Natural killer cell (primary cell): ENCODE results near the gene COMMD4. TPM values are rescaled to one million over a fixed set of nuclear protein-coding genes. Genes with fewer than 3 reads are reported as not detected.
"Not testable (repeated sequence)": the region's sequence is repeated elsewhere in the genome, so short reads cannot be mapped to it uniquely, and the experiment has no call there.

Experiments
- ATAC-seq, 3 donors: fragments of 150-1000 bp in 2 of 3; fragments of 200-7000 bp in 1 of 3; cut with Tn5 transposase; 1 replicate in 1 of 3; 2 replicates in 2 of 3; pipeline ENCODE4 v1.10.0; 2021; ENCODE audit warnings: mild to moderate bottlenecking in 2 of 3, moderate library complexity in 2 of 3
- DNase-seq, 2 donors: peaks; one replicate each; pipeline versions ENCODE4 v3.0.0 to v3.0.0-alpha.2; 2013 to 2021; ENCODE audit warnings: mixed read lengths in 1 of 2
- H3K27ac ChIP-seq: one replicate; pipeline ENCODE4 v1.5.1; 2013; ENCODE audit warnings: mild to moderate bottlenecking, low read length
- H3K27me3 ChIP-seq: one replicate; pipeline ENCODE4 v1.6.1; 2013; ENCODE audit warnings: low read length; ENCODE audit not compliant: control insufficient read depth, insufficient read depth
- H3K36me3 ChIP-seq: one replicate; pipeline ENCODE4 v1.6.1; 2013; ENCODE audit warnings: low read length; ENCODE audit not compliant: control insufficient read depth, insufficient read depth
- H3K4me1 ChIP-seq: one replicate; pipeline ENCODE4 v1.6.1; 2013; ENCODE audit warnings: low read length; ENCODE audit not compliant: control insufficient read depth, insufficient read depth
- H3K4me3 ChIP-seq: one replicate; pipeline ENCODE4 v1.5.1; 2013; ENCODE audit warnings: low read length
- H3K9me3 ChIP-seq: one replicate; pipeline ENCODE4 v1.6.1; 2013; ENCODE audit warnings: low read length; ENCODE audit not compliant: control insufficient read depth, insufficient read depth
- H3K27ac Mint-ChIP-seq, 2 donors: one replicate each; pipeline ENCODE4 v1.8.0; 2022; ENCODE audit warnings: mild to moderate bottlenecking in 2 of 2, mixed read lengths in 2 of 2, moderate library complexity in 1 of 2
- H3K27me3 Mint-ChIP-seq, 2 donors: one replicate each; pipeline ENCODE4 v1.8.0; 2022; ENCODE audit warnings: low read depth in 2 of 2, mixed read lengths in 2 of 2
- H3K36me3 Mint-ChIP-seq: one replicate; pipeline ENCODE4 v1.8.0; 2022; ENCODE audit warnings: mixed read lengths
- H3K4me1 Mint-ChIP-seq, 2 donors: one replicate each; pipeline ENCODE4 v1.8.0; 2022; ENCODE audit warnings: mixed read lengths in 2 of 2
- H3K4me3 Mint-ChIP-seq: one replicate; pipeline ENCODE4 v1.8.0; 2022; ENCODE audit warnings: mild to moderate bottlenecking, moderate library complexity, mixed read lengths
- H3K9me3 Mint-ChIP-seq, 2 donors: one replicate each; pipeline ENCODE4 v1.8.0; 2022; ENCODE audit warnings: mixed read lengths in 2 of 2
- CTCF ChIP-seq: fragments of 200-600 bp; IDR thresholded peaks from one replicate; pipeline ENCODE4 v1.8.0; 2022; ENCODE audit warnings: antibody characterized with exemption
- WGBS: methylation state at CpG from one replicate; pipeline ENCODE4 v1.1.7; 2013; ENCODE audit warnings: missing lambda C conversion rate; ENCODE audit not compliant: insufficient coverage; 5-methylcytosine and 5-hydroxymethylcytosine counted together
- intact Hi-C: fragments of 100-400 bp; cut with micrococcal nuclease; formaldehyde crosslinking; loops from one replicate; pipeline ENCODE4 v1.14.2; 2022
- total RNA-seq, 4 donors: library from RNA; stranded (reverse); fragments of 120-200 nt in 1 of 4; gene quantifications; one replicate each; pipeline versions ENCODE4 v1.2.3 to v1.2.4, GENCODE V29; 2013 to 2022

COMMD4 gene
- total RNA-seq, 3 donors from 2014 or later (not counting 1 experiment from before 2014, with no cell fraction given): 38.8 to 56.3 (median 46.8) TPM

GRCh38 chr15:75342221-75342620 lies 6.4 kb downstream of the COMMD4 start:
- 95% methylated on average over 6 of the region's 6 CpGs for WGBS
- no peaks in the 10 kb centered on the region for H3K36me3 Mint-ChIP-seq
- no peaks in the 10 kb centered on the region for H3K9me3 Mint-ChIP-seq
- no peak for DNase-seq
- peaks cover 7 to 11% of the 10 kb centered on the region in 2 donors for H3K4me1 Mint-ChIP-seq
- Histone ChIP-seq H3K4me1 (peaks cover 11% of the 10 kb centered on the region), H3K9me3 (no peaks in the 10 kb centered on the region), H3K4me3 (no peak overlapping the region), H3K36me3 (peaks cover 5% of the 10 kb centered on the region), H3K27ac (no peak overlapping the region), H3K27me3 (no peaks in the 10 kb centered on the region)
- no peak for TF ChIP-seq CTCF
- no peaks in the 10 kb centered on the region for H3K27me3 Mint-ChIP-seq
- H3K4me3 Mint-ChIP-seq: no peak overlapping the region
- ATAC-seq: no peak
- H3K27ac Mint-ChIP-seq: no peak overlapping the region
- intact Hi-C loops: no loop called here

DNA sequence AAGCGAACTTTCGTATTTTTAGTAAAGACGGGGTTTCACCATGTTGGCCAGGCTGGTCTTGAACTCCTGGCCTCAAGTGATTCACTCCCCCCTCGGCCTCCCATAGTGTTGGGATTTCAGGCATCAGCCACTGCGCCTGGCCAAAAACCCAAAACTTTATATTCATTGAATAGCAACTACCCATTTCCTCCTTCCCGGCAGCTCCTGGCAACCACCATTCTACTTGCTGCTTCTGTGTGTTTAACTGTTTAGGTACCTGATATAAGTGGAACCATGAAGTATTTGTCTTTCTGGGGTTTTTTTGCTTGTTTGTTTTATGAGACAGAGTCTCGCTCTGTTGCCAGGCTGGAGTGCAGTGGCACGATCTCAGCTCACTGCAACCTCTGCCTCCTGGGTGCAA lies 8.1 kb downstream of the COMMD4 start:
- H3K9me3 Mint-ChIP-seq, H3K4me3 ChIP-seq, H3K27me3 ChIP-seq, intact Hi-C loops, H3K4me3 Mint-ChIP-seq, H3K27me3 Mint-ChIP-seq, H3K27ac Mint-ChIP-seq, ATAC-seq, H3K36me3 ChIP-seq, H3K27ac ChIP-seq, DNase-seq, H3K9me3 ChIP-seq, H3K36me3 Mint-ChIP-seq: not testable (repeated sequence)
- WGBS: 69% methylated on average over 7 of the region's 8 CpGs
- peaks cover 26% of the 10 kb centered on the region for H3K4me1 ChIP-seq
- peaks cover 13 to 20% of the 10 kb centered on the region in 2 donors for H3K4me1 Mint-ChIP-seq

DNA sequence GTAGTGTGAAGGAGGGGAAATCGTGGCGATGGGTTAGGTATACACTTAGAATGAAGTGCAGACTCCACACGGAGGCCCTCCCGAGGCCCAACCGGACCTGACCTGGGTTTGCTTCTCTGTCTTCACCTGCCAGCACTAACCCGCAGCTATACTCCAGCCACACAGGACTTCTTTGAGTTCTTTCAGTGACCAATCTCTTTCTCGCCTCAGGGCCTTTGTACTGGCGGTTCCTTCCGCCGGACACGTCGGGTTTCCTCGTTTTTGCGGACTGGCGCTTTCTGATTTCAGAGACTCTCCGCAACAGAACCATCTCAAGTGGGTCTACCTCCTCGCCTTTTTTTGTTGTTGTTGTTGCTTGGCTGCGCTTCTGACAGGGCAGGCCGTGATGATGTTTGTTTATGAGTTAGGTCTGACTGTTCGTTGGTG lies 10.9 kb downstream of the COMMD4 start, which contains the start of gene NEIL1:
TSS of gene NEIL1 (plus strand) at position 244 of the 426 bp plus-strand sequence. CDS start 1,867 bp downstream, outside the sequence.
- Mint-ChIP-seq H3K4me1 (peaks cover 34 to 44% of the 10 kb centered on the region in 2 donors), H3K4me3 (peak within 1 kb of the TSS; percentile 91), H3K27ac (peak within 1 kb of the TSS; percentile 95 to 97), H3K27me3 (no peaks in the 10 kb centered on the region), H3K36me3 (peaks cover 7% of the 10 kb centered on the region), H3K9me3 (peaks cover 2 to 8% of the 10 kb centered on the region in 2 donors)
- Histone ChIP-seq H3K27me3 (no peaks in the 10 kb centered on the region), H3K4me1 (peaks cover 53% of the 10 kb centered on the region), H3K9me3 (peaks cover 29% of the 10 kb centered on the region), H3K27ac (peak within 1 kb of the TSS; percentile 72), H3K4me3 (peak within 1 kb of the TSS; percentile 66), H3K36me3 (no peaks in the 10 kb centered on the region)
- WGBS: 10% methylated on average over 20 of the region's 20 CpGs
- no peak for TF ChIP-seq CTCF
- intact Hi-C loops: no loop called here
- ATAC-seq: no peak
- no peak for DNase-seq

- intact Hi-C loops: no loop called here
- DNase-seq (peak in 1 of 2 donors; percentile 78), ATAC-seq (peak; percentile 39 to 53 (median 48))
- peaks cover 29% of the 10 kb centered on the region for H3K9me3 ChIP-seq
- H3K27ac Mint-ChIP-seq: peak overlapping the region; percentile 95 to 97
- no peaks in the 10 kb centered on the region for H3K27me3 Mint-ChIP-seq
- H3K27ac ChIP-seq: peak overlapping the region; percentile 72
- 2% methylated on average over 65 of the region's 65 CpGs for WGBS
- peaks cover 53% of the 10 kb centered on the region for H3K4me1 ChIP-seq
- TF ChIP-seq CTCF: no peak
- H3K36me3 Mint-ChIP-seq: peaks cover 7% of the 10 kb centered on the region
- H3K4me3 Mint-ChIP-seq: peak overlapping the region; percentile 91
- H3K27me3 ChIP-seq: no peaks in the 10 kb centered on the region
- peak overlapping the region; percentile 66 for H3K4me3 ChIP-seq
- peaks cover 34 to 44% of the 10 kb centered on the region in 2 donors for H3K4me1 Mint-ChIP-seq
- H3K36me3 ChIP-seq: no peaks in the 10 kb centered on the region
- peaks cover 2 to 8% of the 10 kb centered on the region in 2 donors for H3K9me3 Mint-ChIP-seq
Measured at GRCh38 chr15:75347222-75348033, 11.6 kb downstream of the COMMD4 start.
